Neuronal stem cell (in vitro differentiated cells): ENCODE results near the gene ZNF586. TPM values are rescaled to one million over a fixed set of nuclear protein-coding genes. Genes with fewer than 3 reads are reported as not detected.
"Not testable (repeated sequence)": the region's sequence is repeated elsewhere in the genome, so short reads cannot be mapped to it uniquely, and the experiment has no call there.

Experiments
- DNase-seq: peaks from one replicate; pipeline ENCODE4 v3.0.0-alpha.2; 2013; ENCODE audit warnings: low spot score
- H2AFZ ChIP-seq: one replicate; pipeline ENCODE4 v1.6.1; 2013; ENCODE audit warnings: mild to moderate bottlenecking, low read length, inconsistent platforms
- H2AK5ac ChIP-seq: 2 replicates; pipeline ENCODE4 v1.6.1; 2013; ENCODE audit warnings: low read depth, mild to moderate bottlenecking, inconsistent platforms, low read length, moderate library complexity, mixed read lengths
- H2BK120ac ChIP-seq: 2 replicates; pipeline ENCODE4 v1.6.1; 2013; ENCODE audit warnings: low read depth, mild to moderate bottlenecking, inconsistent platforms, low read length, moderate library complexity, mixed read lengths
- H2BK12ac ChIP-seq: one replicate; pipeline ENCODE4 v1.6.1; 2013; ENCODE audit warnings: low read length, inconsistent platforms
- H2BK15ac ChIP-seq: 2 replicates; pipeline ENCODE4 v1.6.1; 2013; ENCODE audit warnings: mild to moderate bottlenecking, low read length, inconsistent platforms, mixed read lengths
- H2BK5ac ChIP-seq: one replicate; pipeline ENCODE4 v1.6.1; 2013; ENCODE audit warnings: inconsistent platforms, mild to moderate bottlenecking, low read length, moderate library complexity
- H3K14ac ChIP-seq: one replicate; pipeline ENCODE4 v1.6.1; 2013; ENCODE audit warnings: low read length, inconsistent platforms
- H3K18ac ChIP-seq: 2 replicates; pipeline ENCODE4 v1.6.1; 2013; ENCODE audit warnings: low read length, inconsistent platforms
- H3K23ac ChIP-seq: 2 replicates; pipeline ENCODE4 v1.6.1; 2013; ENCODE audit warnings: low read depth, mild to moderate bottlenecking, mixed read lengths, low read length, inconsistent platforms; ENCODE audit not compliant: poor library complexity
- H3K27ac ChIP-seq: replicated peaks from 3 replicates; pipeline ENCODE4 v1.5.1; 2013; ENCODE audit warnings: low read length, inconsistent platforms
- H3K27me3 ChIP-seq, 3 experiments: 2 replicates each; pipeline ENCODE4 v1.6.1; 2013; ENCODE audit warnings: low read length in 3 of 3, mild to moderate bottlenecking in 2 of 3, inconsistent platforms in 1 of 3, low read depth in 1 of 3, mixed read lengths in 1 of 3, moderate library complexity in 1 of 3; ENCODE audit not compliant: control insufficient read depth in 3 of 3, insufficient read depth in 3 of 3
- H3K36me3 ChIP-seq, 2 donors: replicated peaks in 1 of 2; 2 replicates each; pipeline ENCODE4 v1.6.1; 2013; ENCODE audit warnings: low read length in 2 of 2; ENCODE audit not compliant: control insufficient read depth in 2 of 2, insufficient read depth in 2 of 2
- H3K4ac ChIP-seq: 2 replicates; pipeline ENCODE4 v1.6.1; 2013; ENCODE audit warnings: inconsistent platforms, mild to moderate bottlenecking, low read length, moderate library complexity
- H3K4me1 ChIP-seq, 2 donors: 1 replicate in 1 of 2; 2 replicates in 1 of 2; pipeline ENCODE4 v1.6.1; 2013; ENCODE audit warnings: low read length in 2 of 2, low read depth in 1 of 2; ENCODE audit not compliant: control insufficient read depth in 2 of 2, insufficient read depth in 1 of 2
- H3K4me2 ChIP-seq: one replicate; pipeline ENCODE4 v1.6.1; 2013; ENCODE audit warnings: mild to moderate bottlenecking, low read length, inconsistent platforms; ENCODE audit not compliant: insufficient read depth, poor library complexity, severe bottlenecking
- H3K4me3 ChIP-seq, 2 donors: 2 replicates each; pipeline ENCODE4 v1.5.1; 2013; ENCODE audit warnings: low read length in 2 of 2, mild to moderate bottlenecking in 2 of 2, inconsistent platforms in 1 of 2, moderate library complexity in 1 of 2
- H3K79me1 ChIP-seq: one replicate; pipeline ENCODE4 v1.6.1; 2013; ENCODE audit warnings: low read depth, mild to moderate bottlenecking, inconsistent platforms, low read length, moderate library complexity
- H3K9ac ChIP-seq: one replicate; pipeline ENCODE4 v1.6.1; 2013; ENCODE audit warnings: mild to moderate bottlenecking, low read depth, low read length, inconsistent platforms; ENCODE audit not compliant: poor library complexity
- H3K9me3 ChIP-seq, 2 donors: replicated peaks in 1 of 2; 2 replicates each; pipeline versions ENCODE3 to v1.6.1; 2013; ENCODE audit warnings: low read length in 2 of 2, mild to moderate bottlenecking in 2 of 2, inconsistent platforms in 1 of 2, low read depth in 1 of 2, mixed read lengths in 1 of 2, moderate library complexity in 1 of 2; ENCODE audit not compliant: control insufficient read depth in 2 of 2, insufficient read depth in 1 of 2
- H4K8ac ChIP-seq: one replicate; pipeline ENCODE4 v1.6.1; 2013; ENCODE audit warnings: low read depth, mild to moderate bottlenecking, inconsistent platforms, low read length, moderate library complexity
- H4K91ac ChIP-seq: one replicate; pipeline ENCODE4 v1.6.1; 2013; ENCODE audit warnings: low read length, low read depth, mild to moderate bottlenecking, inconsistent platforms; ENCODE audit not compliant: poor library complexity
- WGBS, 2 donors: extraction: QIAGEN DNeasy Blood & Tissue Kit; methylation state at CpG; one replicate each; pipeline ENCODE4 v1.1.7; 2013; ENCODE audit warnings: missing lambda C conversion rate in 2 of 2, mixed read lengths in 1 of 2; ENCODE audit not compliant: insufficient read length in 2 of 2, insufficient replicate concordance in 1 of 2; ENCODE audit errors: extremely low coverage in 2 of 2; 5-methylcytosine and 5-hydroxymethylcytosine counted together
- polyA plus RNA-seq, 2 experiments: library from polyadenylated mRNA; stranded (reverse); fragments of 200-250 nt; gene quantifications; one replicate each; pipeline ENCODE4 v1.2.3, GENCODE V29; 2013

ZNF586 gene
- polyA plus RNA-seq (2013, experiment 1 of 2) = 5.9 TPM
- polyA plus RNA-seq (2013, experiment 2 of 2) = 5.9 TPM

DNA sequence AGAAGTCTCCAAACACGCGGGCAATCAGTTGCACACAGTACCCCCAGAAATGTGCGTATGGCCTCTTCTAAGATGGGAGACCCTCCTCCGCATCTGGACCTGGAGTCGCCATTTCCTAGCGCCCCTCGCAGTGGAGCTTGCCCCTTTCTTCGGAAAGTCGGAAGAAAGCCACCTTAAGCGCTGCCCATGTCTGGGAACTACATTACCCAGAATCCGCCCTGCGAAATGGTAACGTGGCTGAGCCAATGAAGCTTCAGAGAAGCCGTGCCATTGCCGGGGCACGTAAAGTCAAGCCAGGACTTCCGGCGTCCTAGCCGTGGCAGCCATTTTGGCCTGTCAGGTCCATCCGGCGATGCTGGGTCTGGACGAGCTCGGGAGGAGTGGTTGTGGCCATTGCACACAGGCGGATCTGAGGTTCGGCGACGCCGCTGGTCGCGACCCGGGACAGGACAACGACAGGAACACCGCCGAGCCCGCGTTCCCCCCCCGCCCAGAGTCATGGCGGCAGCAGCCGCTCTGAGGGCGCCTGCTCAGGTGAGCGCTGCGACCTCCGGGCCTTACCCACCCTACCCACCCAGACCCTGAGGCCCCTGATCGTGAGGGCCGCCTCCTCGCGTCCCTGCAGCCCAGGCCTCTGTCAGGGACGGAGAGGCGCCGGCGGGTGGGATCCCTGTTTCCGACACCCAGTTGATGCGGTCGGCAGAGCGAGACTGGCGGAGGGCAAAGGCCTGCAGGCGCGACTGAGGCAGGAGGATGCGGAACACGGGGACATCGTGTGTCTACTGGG, at the start of gene ZNF586:
ZNF586 (plus strand) TSS at position 332 of the 787 bp plus-strand sequence; CDS start at position 499, 167 bp downstream.
- Histone ChIP-seq H2AK5ac (peak within 1 kb of the TSS; percentile 59), H3K14ac (peak within 1 kb of the TSS; percentile 96), H3K27ac (no peak within 1 kb of the TSS), H3K36me3 (peaks cover 6 to 48% of the 10 kb centered on the region in 2 donors), H3K4me1 (peaks cover 4 to 7% of the 10 kb centered on the region in 2 donors), H2BK12ac (no peak within 1 kb of the TSS), H3K79me1 (peaks cover 6% of the 10 kb centered on the region), H4K8ac (no peak within 1 kb of the TSS), H3K9ac (peak within 1 kb of the TSS; percentile 94), H2BK15ac (no peak within 1 kb of the TSS), H3K18ac (peak within 1 kb of the TSS; percentile 72), H3K27me3 (no peaks in the 10 kb centered on the region), H2BK120ac (no peak within 1 kb of the TSS), H4K91ac (no peak within 1 kb of the TSS), H2BK5ac (no peak within 1 kb of the TSS), H3K4ac (no peak within 1 kb of the TSS), H2AFZ (peak within 1 kb of the TSS; percentile 71), H3K9me3 (peaks cover 0 to 30% of the 10 kb centered on the region in 2 donors), H3K23ac (peak within 1 kb of the TSS; percentile 81), H3K4me3 (peak within 1 kb of the TSS; percentile 92 to 98), H3K4me2 (peak within 1 kb of the TSS; percentile 56)
- no CpG with 5 or more reads among the region's 61 CpGs for WGBS, 2 donors
- DNase-seq = peak; percentile 89

GRCh38 chr19:57719901-57720519, 49.5 kb upstream of the ZNF586 start:
- no CpG with 5 or more reads among the region's 4 CpGs for WGBS, 2 donors
- H3K23ac ChIP-seq = no peak overlapping the region
- H2AK5ac ChIP-seq = no peak overlapping the region
- no peak overlapping the region for H3K4ac ChIP-seq
- H3K4me1 ChIP-seq = no peaks in the 10 kb centered on the region
- H2AFZ ChIP-seq = no peak overlapping the region
- H3K9me3 ChIP-seq = peaks cover 30 to 64% of the 10 kb centered on the region in 2 donors
- no peak overlapping the region for H2BK12ac ChIP-seq
- peaks cover 1% of the 10 kb centered on the region for H3K79me1 ChIP-seq
- H4K8ac ChIP-seq = no peak overlapping the region
- no peak overlapping the region for H2BK120ac ChIP-seq
- H3K14ac ChIP-seq = no peak overlapping the region
- no peak for DNase-seq
- no peak overlapping the region for H2BK5ac ChIP-seq
- H4K91ac ChIP-seq = no peak overlapping the region
- no peak overlapping the region for H3K9ac ChIP-seq
- H2BK15ac ChIP-seq = no peak overlapping the region
- no peak overlapping the region for H3K27ac ChIP-seq
- no peak overlapping the region for H3K4me2 ChIP-seq
- no peak overlapping the region for H3K18ac ChIP-seq
- peaks cover 30 to 63% of the 10 kb centered on the region in 2 donors for H3K36me3 ChIP-seq
- no peaks in the 10 kb centered on the region for H3K27me3 ChIP-seq
- no peak overlapping the region for H3K4me3 ChIP-seq

DNA sequence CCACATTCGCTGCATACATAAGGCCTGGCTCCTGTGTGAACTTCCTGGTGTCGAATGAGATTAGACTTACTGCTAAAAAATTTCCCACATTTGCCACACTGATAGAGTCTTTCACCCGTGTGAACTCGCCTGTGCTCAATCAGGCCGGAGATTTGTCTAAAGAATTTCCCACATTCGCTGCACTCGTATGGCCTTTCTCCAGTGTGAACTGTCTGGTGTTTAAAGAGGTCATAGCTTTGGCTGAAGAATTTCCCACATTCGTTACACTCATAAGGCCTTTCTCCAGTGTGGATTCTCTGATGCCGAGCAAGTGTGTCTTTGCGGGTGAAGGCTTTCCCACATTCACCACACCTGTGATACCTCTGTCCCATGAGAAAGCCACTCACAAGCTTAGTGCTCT, 48.6 kb upstream of the ZNF586 start:
- Histone ChIP-seq H3K36me3 (peaks cover 30 to 59% of the 10 kb centered on the region in 2 donors), H2AFZ (no peak overlapping the region), H3K27me3 (no peaks in the 10 kb centered on the region), H3K14ac (no peak overlapping the region), H4K8ac (no peak overlapping the region), H3K79me1 (peaks cover 1% of the 10 kb centered on the region), H3K4me3 (no peak overlapping the region), H3K4ac (no peak overlapping the region), H3K18ac (no peak overlapping the region), H3K23ac (no peak overlapping the region), H2BK12ac (no peak overlapping the region), H2BK15ac (no peak overlapping the region), H2BK120ac (no peak overlapping the region), H4K91ac (no peak overlapping the region), H3K9me3 (peaks cover 30 to 62% of the 10 kb centered on the region in 2 donors), H2AK5ac (no peak overlapping the region), H3K9ac (no peak overlapping the region), H3K4me2 (no peak overlapping the region), H2BK5ac (no peak overlapping the region), H3K4me1 (no peaks in the 10 kb centered on the region), H3K27ac (no peak overlapping the region)
- no CpG with 5 or more reads among the region's 10 CpGs for WGBS, 2 donors
- no peak for DNase-seq

GRCh38 chr19:57738320-57738719, 31.2 kb upstream of the ZNF586 start:
- WGBS, 2 donors = no CpG with 5 or more reads among the region's 10 CpGs
- not testable (repeated sequence) for H3K18ac ChIP-seq, H3K27ac ChIP-seq, H2AFZ ChIP-seq, H2AK5ac ChIP-seq, H3K36me3 ChIP-seq, H3K4me1 ChIP-seq, H4K91ac ChIP-seq, H3K4me2 ChIP-seq, H3K4ac ChIP-seq, H3K4me3 ChIP-seq, H2BK5ac ChIP-seq, H3K14ac ChIP-seq, H4K8ac ChIP-seq, H2BK12ac ChIP-seq, H3K9ac ChIP-seq, H2BK15ac ChIP-seq, H3K79me1 ChIP-seq, H3K27me3 ChIP-seq, H3K23ac ChIP-seq, H2BK120ac ChIP-seq
- DNase-seq = peak; percentile 24
- H3K9me3 ChIP-seq = peaks cover 0 to 19% of the 10 kb centered on the region in 2 donors
